ENCODE results near the gene KCNG1.

DNA sequence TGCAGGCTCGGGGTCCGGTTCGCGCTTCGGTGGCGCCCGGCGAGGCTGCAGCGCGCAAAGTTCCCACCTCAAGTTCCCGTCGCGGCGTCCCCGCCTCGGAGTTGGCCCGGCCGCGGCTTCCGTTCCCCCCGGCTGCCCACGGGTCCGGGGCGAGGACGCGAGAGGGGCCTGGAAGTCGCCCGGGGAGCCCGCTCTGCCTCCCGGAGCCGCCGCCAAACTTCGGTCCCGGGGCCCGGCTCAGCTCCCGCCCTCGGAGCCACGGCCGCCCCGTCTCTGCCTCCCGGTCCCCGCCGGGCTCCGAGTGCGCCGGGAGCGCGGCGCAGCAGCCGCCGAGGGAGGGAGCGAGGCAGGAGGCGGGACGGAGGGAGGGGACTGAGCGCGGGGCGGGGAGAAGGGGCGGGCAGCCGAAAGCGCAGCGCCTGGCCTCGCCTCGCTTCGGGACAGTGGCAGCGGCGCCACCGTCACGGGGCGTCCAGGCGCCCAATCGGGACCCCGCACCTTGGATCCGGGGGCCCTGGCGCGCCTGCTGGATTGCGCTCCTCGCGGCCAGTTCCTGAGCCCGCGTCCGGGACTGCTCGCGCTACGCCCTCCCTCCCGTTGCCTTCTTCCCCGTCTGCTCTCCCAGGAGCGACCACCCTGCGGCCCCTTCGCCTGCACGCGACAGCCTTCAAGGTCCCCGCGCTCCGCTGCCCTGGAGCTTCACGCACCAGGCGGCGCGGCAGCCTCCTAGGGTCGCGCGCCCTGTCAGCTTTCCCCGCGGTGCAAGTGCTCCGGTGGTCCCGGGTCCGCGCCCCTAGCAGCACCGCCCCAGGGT, at the start of gene KCNG1:
- TF ChIP-seq, protein P1, sequence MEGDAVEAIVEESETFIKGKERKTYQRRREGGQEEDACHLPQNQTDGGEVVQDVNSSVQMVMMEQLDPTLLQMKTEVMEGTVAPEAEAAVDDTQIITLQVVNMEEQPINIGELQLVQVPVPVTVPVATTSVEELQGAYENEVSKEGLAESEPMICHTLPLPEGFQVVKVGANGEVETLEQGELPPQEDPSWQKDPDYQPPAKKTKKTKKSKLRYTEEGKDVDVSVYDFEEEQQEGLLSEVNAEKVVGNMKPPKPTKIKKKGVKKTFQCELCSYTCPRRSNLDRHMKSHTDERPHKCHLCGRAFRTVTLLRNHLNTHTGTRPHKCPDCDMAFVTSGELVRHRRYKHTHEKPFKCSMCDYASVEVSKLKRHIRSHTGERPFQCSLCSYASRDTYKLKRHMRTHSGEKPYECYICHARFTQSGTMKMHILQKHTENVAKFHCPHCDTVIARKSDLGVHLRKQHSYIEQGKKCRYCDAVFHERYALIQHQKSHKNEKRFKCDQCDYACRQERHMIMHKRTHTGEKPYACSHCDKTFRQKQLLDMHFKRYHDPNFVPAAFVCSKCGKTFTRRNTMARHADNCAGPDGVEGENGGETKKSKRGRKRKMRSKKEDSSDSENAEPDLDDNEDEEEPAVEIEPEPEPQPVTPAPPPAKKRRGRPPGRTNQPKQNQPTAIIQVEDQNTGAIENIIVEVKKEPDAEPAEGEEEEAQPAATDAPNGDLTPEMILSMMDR (IDR thresholded peaks at IDR 0.05) = no peak
- TF ChIP-seq POLR2A (IDR thresholded peaks at IDR 0.05) = no peak
